HG03439 (cell line): ENCODE data around the gene MADCAM1.

ENCODE experiments used
- ATAC-seq: cut with Tn5 transposase; IDR thresholded peaks from one replicate; pipeline ENCODE4 v1.9.1; 2021; ENCODE audit warnings: mild to moderate bottlenecking, moderate library complexity; ENCODE audit not compliant: unreplicated experiment

The MADCAM1 gene

GRCh38 chr19:547836-548720 lies 51.8 kb downstream of the MADCAM1 start:
- ATAC-seq = no peak

- ATAC-seq = no peak
Measured at GRCh38 chr19:548886-549830, 52.9 kb downstream of the MADCAM1 start.

- no peak for ATAC-seq
Measured at GRCh38 chr19:554817-555216, 58.5 kb downstream of the MADCAM1 start.
